HepG2 (cell line): ENCODE data around the gene DST. TPM values are rescaled to one million over a fixed set of nuclear protein-coding genes. Genes with fewer than 3 reads are reported as not detected.
A peak's percentile ranks its signal among the peaks of the same experiment; 100 is the strongest.

Source experiments
- AGO2 ChIP-seq: fragments of 200-400 bp; formaldehyde crosslinking; optimal IDR thresholded peaks from 2 replicates; pipeline ENCODE3; 2017; ENCODE audit warnings: mild to moderate bottlenecking, low read depth, low read length, moderate library complexity
- AHDC1 ChIP-seq: sonication (generic); formaldehyde crosslinking; IDR thresholded peaks from 2 replicates; pipeline ENCODE4 v1.5.1; 2020; ENCODE audit warnings: mild to moderate bottlenecking, missing genetic modification reagents, borderline replicate concordance
- ISX ChIP-seq: sonication (generic); formaldehyde crosslinking; conservative IDR thresholded peaks from 2 replicates; pipeline ENCODE4 v1.5.0; 2020; ENCODE audit warnings: missing genetic modification reagents
- MYC ChIP-seq: sonication (generic); formaldehyde crosslinking; IDR thresholded peaks from 2 replicates; pipeline ENCODE4 v1.9.0; 2021; ENCODE audit warnings: missing genetic modification reagents, borderline replicate concordance
- NR0B2 ChIP-seq: sonication (generic); formaldehyde crosslinking; IDR thresholded peaks from 2 replicates; pipeline ENCODE4 v1.4.0; 2020; ENCODE audit warnings: mild to moderate bottlenecking, missing genetic modification reagents
- NR2F1 ChIP-seq, 2 experiments: fragments of 450-650 bp in 1 of 2; formaldehyde crosslinking in 1 of 2; IDR thresholded peaks; 2 replicates each; pipeline versions ENCODE4 v1.5.0 to v1.6.1; 2016 to 2020; ENCODE audit warnings: mild to moderate bottlenecking in 1 of 2, missing compliant biosample characterization in 1 of 2, missing genetic modification reagents in 1 of 2, moderate library complexity in 1 of 2
- ONECUT2 ChIP-seq: sonication (generic); formaldehyde crosslinking; IDR thresholded peaks from 2 replicates; pipeline ENCODE4 v1.4.0; 2020; ENCODE audit warnings: missing genetic modification reagents
- SALL1 ChIP-seq: sonication (generic); formaldehyde crosslinking; IDR thresholded peaks from 2 replicates; pipeline ENCODE4 v1.8.0; 2022; ENCODE audit warnings: mild to moderate bottlenecking, missing genetic modification reagents
- ZNF274 ChIP-seq: sonication (generic); formaldehyde crosslinking; IDR thresholded peaks from 2 replicates; pipeline ENCODE4 v1.5.1; 2020; ENCODE audit warnings: mild to moderate bottlenecking, missing genetic modification reagents
- ZNF326 ChIP-seq: sonication (generic); formaldehyde crosslinking; IDR thresholded peaks from 2 replicates; pipeline ENCODE4 v1.4.0; 2020; ENCODE audit warnings: missing genetic modification reagents, borderline replicate concordance
- ZNF382 ChIP-seq: sonication (generic); formaldehyde crosslinking; IDR thresholded peaks from 2 replicates; pipeline ENCODE4 v1.5.0; 2020; ENCODE audit warnings: missing genetic modification reagents, mild to moderate bottlenecking, borderline replicate concordance
- ZNF44 ChIP-seq: sonication (generic); formaldehyde crosslinking; IDR thresholded peaks from 2 replicates; pipeline ENCODE4 v1.5.1; 2020; ENCODE audit warnings: mild to moderate bottlenecking, missing genetic modification reagents
- ZNF496 ChIP-seq: sonication (generic); formaldehyde crosslinking; IDR thresholded peaks from 2 replicates; pipeline ENCODE4 v1.8.1; 2023; ENCODE audit warnings: mild to moderate bottlenecking, moderate library complexity, missing genetic modification reagents; ENCODE audit not compliant: insufficient replicate concordance
- ZNF746 ChIP-seq: sonication (generic); formaldehyde crosslinking; IDR thresholded peaks from 2 replicates; pipeline ENCODE4 v1.8.0; 2022; ENCODE audit warnings: mild to moderate bottlenecking, missing genetic modification reagents
- ZNF777 ChIP-seq: sonication (generic); formaldehyde crosslinking; IDR thresholded peaks from 2 replicates; pipeline ENCODE4 v1.4.0; 2020; ENCODE audit warnings: missing genetic modification reagents
- ZNF790 ChIP-seq: sonication (generic); formaldehyde crosslinking; IDR thresholded peaks from 2 replicates; pipeline ENCODE4 v1.8.0; 2022; ENCODE audit warnings: missing genetic modification reagents, mild to moderate bottlenecking, borderline replicate concordance
- ZNF816 ChIP-seq: sonication (generic); formaldehyde crosslinking; IDR thresholded peaks from 2 replicates; pipeline ENCODE4 v1.8.0; 2022; ENCODE audit warnings: missing genetic modification reagents, mild to moderate bottlenecking, borderline replicate concordance
- ZNF850 ChIP-seq: sonication (generic); formaldehyde crosslinking; conservative IDR thresholded peaks from 2 replicates; pipeline ENCODE4 v1.9.0; 2021; ENCODE audit warnings: mild to moderate bottlenecking, missing genetic modification reagents
- polyA plus RNA-seq, 8 experiments: library from polyadenylated mRNA; depleted of rRNA in 3 of 8; stranded (reverse) in 7 of 8; unstranded in 1 of 8; fragments of >200 nt; fragmentation: Illumina TruSeq in 4 of 8; extraction: Trizol in 4 of 8; gene quantifications; 2 replicates each; pipeline versions ENCODE4 v1.2.1 to v1.2.3, GENCODE V29; 2011 to 2016; ENCODE audit warnings: low read depth in 4 of 8, missing spikeins in 1 of 8, mixed read lengths in 1 of 8; ENCODE audit not compliant: insufficient read depth in 1 of 8
- total RNA-seq, 5 experiments: library from RNA; depleted of rRNA; stranded (reverse); fragments of >200 nt; fragmentation: Illumina TruSeq; extraction: Trizol; gene quantifications; 2 replicates each; pipeline ENCODE4 v1.2.3, GENCODE V29; 2016; ENCODE audit warnings: low read depth in 1 of 5
- TF ChIP-seq, protein P1 (sequence below): sonication (generic); formaldehyde crosslinking; IDR thresholded peaks from 2 replicates; pipeline ENCODE4 v1.5.0; 2020; ENCODE audit warnings: mild to moderate bottlenecking, missing genetic modification reagents

Gene DST
- total and polyA plus RNA-seq, 2 of the 13 experiments (the other 11 are each of a cell fraction or from before 2014, with no cell fraction given): 64.4 to 89.0 TPM

- TF ChIP-seq, protein P1, sequence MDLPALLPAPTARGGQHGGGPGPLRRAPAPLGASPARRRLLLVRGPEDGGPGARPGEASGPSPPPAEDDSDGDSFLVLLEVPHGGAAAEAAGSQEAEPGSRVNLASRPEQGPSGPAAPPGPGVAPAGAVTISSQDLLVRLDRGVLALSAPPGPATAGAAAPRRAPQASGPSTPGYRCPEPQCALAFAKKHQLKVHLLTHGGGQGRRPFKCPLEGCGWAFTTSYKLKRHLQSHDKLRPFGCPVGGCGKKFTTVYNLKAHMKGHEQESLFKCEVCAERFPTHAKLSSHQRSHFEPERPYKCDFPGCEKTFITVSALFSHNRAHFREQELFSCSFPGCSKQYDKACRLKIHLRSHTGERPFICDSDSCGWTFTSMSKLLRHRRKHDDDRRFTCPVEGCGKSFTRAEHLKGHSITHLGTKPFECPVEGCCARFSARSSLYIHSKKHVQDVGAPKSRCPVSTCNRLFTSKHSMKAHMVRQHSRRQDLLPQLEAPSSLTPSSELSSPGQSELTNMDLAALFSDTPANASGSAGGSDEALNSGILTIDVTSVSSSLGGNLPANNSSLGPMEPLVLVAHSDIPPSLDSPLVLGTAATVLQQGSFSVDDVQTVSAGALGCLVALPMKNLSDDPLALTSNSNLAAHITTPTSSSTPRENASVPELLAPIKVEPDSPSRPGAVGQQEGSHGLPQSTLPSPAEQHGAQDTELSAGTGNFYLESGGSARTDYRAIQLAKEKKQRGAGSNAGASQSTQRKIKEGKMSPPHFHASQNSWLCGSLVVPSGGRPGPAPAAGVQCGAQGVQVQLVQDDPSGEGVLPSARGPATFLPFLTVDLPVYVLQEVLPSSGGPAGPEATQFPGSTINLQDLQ (CRISPR knock-in tag): no peak
- TF ChIP-seq ZNF44 (no peak), NR2F1 (CRISPR knock-in tag; IDR thresholded peaks at IDR 0.05) (no peak), ZNF777 (CRISPR knock-in tag) (no peak), ZNF816 (CRISPR knock-in tag) (no peak), NR0B2 (CRISPR knock-in tag) (no peak), ZNF382 (CRISPR knock-in tag) (no peak), SALL1 (CRISPR knock-in tag) (peak; percentile 21; the same call in 1 of the 2 replicates), ZNF326 (CRISPR knock-in tag) (no peak), ZNF746 (CRISPR knock-in tag) (no peak), ISX (CRISPR knock-in tag) (no peak), AHDC1 (CRISPR knock-in tag) (no peak), AGO2 (no peak), ZNF850 (CRISPR knock-in tag) (no peak), ZNF790 (CRISPR knock-in tag) (no peak), ZNF274 (CRISPR knock-in tag) (no peak), MYC (no peak), ONECUT2 (CRISPR knock-in tag) (0 out of 2 replicates have a peak, but pooled peaks have one; percentile 45), ZNF496 (no peak)
Observed at GRCh38 chr6:56510984-56511531, 131.6 kb downstream of the DST start (continued).
